Measurements from ENCODE around the gene GNPDA1.
"Not testable (repeated sequence)": the region's sequence is repeated elsewhere in the genome, so short reads cannot be mapped to it uniquely, and the experiment has no call there.

Gene GNPDA1

GRCh38 chr5:142036918-142037317, 24.1 kb upstream of the GNPDA1 start:
- TF ChIP-seq JUND (IDR thresholded peaks at IDR 0.05; ENCODE audit: low read depth): no peak
- DNase-seq (ENCODE audit: low read depth in 1 of 2, low spot score in 1 of 2): no peak
- in situ Hi-C loops (cut with HindIII; ENCODE audit: low pct_unique_long_range_greater_than_20kb, low sequenced_read_pairs): no loop called here

GRCh38 chr5:142034994-142035393, 22.2 kb upstream of the GNPDA1 start:
- TF ChIP-seq JUND (IDR thresholded peaks at IDR 0.05; ENCODE audit: low read depth): no peak
- in situ Hi-C loops (cut with HindIII; ENCODE audit: low pct_unique_long_range_greater_than_20kb, low sequenced_read_pairs): no loop called here
- no peak for DNase-seq (ENCODE audit: low read depth in 1 of 2, low spot score in 1 of 2)

DNA sequence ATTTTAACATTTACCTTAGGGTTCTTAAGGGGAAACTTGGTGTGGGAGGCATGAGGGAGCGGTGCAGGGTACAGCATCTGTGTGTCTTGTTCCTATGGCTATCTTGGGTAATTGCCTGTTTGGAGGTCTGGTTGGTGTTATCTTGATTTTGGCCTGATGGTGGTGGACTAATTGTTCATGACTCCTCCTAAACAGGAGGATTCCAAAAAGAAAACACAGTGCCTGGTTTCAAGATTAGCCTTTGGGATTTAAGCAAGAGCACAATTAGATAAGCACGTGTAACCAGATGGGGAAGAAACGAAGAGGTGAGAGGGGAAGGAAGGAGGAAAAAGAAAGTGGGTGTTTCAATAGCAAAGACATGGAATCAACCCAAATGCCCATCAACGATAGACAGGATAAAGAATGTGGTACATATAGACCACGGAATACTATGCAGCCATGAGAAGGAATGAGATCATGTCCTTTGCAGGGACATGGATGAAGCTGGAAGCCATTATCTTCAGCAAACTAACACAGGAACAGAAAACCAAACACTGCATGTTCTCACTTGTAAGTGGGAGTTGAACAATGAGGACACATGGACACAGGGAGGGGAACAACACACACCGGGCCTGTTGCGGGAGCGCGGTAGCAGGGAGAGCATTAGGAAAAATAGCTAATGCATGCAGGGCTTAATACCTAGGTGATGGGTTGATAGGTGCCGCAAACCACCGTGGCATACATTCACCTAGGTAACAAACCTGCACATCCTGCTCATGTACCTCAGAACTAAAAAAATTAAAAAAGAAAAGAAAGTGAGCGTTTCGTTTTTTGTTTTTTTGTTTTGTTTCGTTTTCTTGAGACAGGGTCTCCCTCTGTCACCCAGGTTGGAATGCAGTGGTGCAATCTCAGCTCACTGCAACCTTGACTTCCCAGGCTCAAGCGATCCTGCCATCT, 21.1 kb upstream of the GNPDA1 start:
- in situ Hi-C loops (cut with HindIII; ENCODE audit: low pct_unique_long_range_greater_than_20kb, low sequenced_read_pairs); DNase-seq (ENCODE audit: low read depth in 1 of 2, low spot score in 1 of 2): not testable (repeated sequence)

- in situ Hi-C loops (cut with HindIII; ENCODE audit: low pct_unique_long_range_greater_than_20kb, low sequenced_read_pairs): no loop called here
- DNase-seq (ENCODE audit: low read depth in 1 of 2, low spot score in 1 of 2): no peak
Observed at GRCh38 chr5:142032747-142033631, 20.2 kb upstream of the GNPDA1 start.

DNA sequence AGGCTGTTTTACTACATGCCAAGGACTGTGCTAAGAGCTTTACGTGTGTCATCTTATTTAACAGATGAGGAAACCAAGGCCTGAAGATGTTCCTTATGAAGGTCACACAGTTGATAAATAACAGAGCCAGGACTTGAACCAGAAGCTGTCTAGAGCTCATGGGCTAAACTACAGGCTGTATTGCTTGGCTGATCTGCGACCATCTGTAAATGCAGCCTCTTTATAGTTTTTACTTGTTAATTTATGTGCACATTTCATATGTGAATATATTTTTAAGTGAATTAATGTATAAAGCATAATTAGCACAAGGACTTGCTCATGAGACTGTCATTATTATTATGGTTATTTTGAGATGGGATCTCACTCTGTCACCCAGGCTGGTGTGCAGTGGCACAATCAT, 19.3 kb upstream of the GNPDA1 start:
- DNase-seq (ENCODE audit: low read depth in 1 of 2, low spot score in 1 of 2): no peak
- TF ChIP-seq JUND (IDR thresholded peaks at IDR 0.05; ENCODE audit: low read depth): no peak
- in situ Hi-C loops (cut with HindIII; ENCODE audit: low pct_unique_long_range_greater_than_20kb, low sequenced_read_pairs): no loop called here

More at GRCh38 chr5:142032747-142033631, 20.2 kb upstream of the GNPDA1 start:
- no peak for TF ChIP-seq JUND (IDR thresholded peaks at IDR 0.05; ENCODE audit: low read depth)

GRCh38 chr5:142025637-142026036, 12.8 kb upstream of the GNPDA1 start:
- in situ Hi-C loops (cut with HindIII; ENCODE audit: low pct_unique_long_range_greater_than_20kb, low sequenced_read_pairs): no loop called here
- no peak for TF ChIP-seq JUND (IDR thresholded peaks at IDR 0.05; ENCODE audit: low read depth)
- DNase-seq (ENCODE audit: low read depth in 1 of 2, low spot score in 1 of 2): no peak

DNA sequence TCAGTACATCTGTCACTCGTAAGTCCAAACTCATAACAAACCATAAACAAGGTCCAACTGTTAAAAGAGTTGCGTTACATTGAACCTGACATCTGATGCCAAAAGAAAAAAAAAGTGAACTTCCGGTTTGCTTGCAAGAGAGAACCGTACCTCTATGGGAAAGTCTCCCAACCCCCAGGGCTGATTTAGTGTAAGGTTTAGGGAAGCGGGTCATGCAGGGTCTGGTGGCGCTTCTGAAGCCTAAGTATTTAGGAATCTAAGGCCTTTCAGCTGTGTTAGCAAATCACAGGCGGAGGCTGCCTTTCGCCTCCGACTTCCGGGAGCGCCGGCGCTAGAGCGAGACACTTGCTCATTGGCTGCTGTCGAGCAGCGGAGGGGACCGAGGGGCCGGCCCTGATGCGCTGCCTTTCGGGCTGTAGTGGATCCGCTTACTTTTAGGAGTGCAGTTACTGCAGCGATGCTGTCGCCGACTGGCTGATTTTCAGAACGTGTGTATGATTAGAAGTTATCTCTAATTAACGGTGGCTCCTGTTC, 12.0 kb upstream of the GNPDA1 start:
- in situ Hi-C loops (cut with HindIII; ENCODE audit: low pct_unique_long_range_greater_than_20kb, low sequenced_read_pairs): no loop called here
- DNase-seq (ENCODE audit: low read depth in 1 of 2, low spot score in 1 of 2): peak; percentile 82 to 87
- no peak for TF ChIP-seq JUND (IDR thresholded peaks at IDR 0.05; ENCODE audit: low read depth)

DNA sequence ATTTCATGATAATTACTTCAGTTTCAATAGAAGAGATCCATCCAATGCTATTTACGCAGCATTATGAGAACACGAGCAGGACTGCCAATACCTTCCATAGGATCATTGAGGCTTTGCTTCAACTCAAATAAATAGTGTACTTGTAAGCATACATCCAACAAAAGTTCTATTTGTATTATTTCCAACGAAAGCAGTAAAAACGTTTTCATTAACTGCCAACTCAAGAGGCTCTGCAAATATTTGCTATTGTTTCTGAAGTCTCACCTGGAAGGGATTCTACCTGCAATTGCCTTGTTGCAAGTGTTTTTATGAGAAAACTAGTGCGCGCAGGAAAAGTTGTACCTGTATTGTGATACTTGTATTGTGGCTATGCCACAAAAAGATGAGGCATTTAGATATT, 11.0 kb upstream of the GNPDA1 start:
- TF ChIP-seq JUND (IDR thresholded peaks at IDR 0.05; ENCODE audit: low read depth): no peak

GRCh38 chr5:142020122-142020659, 7.4 kb upstream of the GNPDA1 start:
- in situ Hi-C loops (cut with HindIII; ENCODE audit: low pct_unique_long_range_greater_than_20kb, low sequenced_read_pairs): no loop called here
- TF ChIP-seq JUND (IDR thresholded peaks at IDR 0.05; ENCODE audit: low read depth): no peak
- DNase-seq (ENCODE audit: low read depth in 1 of 2, low spot score in 1 of 2): no peak

More for the DNA sequence above, 11.0 kb upstream of the GNPDA1 start:
- DNase-seq (ENCODE audit: low read depth in 1 of 2, low spot score in 1 of 2): no peak
- in situ Hi-C loops (cut with HindIII; ENCODE audit: low pct_unique_long_range_greater_than_20kb, low sequenced_read_pairs): no loop called here

DNA sequence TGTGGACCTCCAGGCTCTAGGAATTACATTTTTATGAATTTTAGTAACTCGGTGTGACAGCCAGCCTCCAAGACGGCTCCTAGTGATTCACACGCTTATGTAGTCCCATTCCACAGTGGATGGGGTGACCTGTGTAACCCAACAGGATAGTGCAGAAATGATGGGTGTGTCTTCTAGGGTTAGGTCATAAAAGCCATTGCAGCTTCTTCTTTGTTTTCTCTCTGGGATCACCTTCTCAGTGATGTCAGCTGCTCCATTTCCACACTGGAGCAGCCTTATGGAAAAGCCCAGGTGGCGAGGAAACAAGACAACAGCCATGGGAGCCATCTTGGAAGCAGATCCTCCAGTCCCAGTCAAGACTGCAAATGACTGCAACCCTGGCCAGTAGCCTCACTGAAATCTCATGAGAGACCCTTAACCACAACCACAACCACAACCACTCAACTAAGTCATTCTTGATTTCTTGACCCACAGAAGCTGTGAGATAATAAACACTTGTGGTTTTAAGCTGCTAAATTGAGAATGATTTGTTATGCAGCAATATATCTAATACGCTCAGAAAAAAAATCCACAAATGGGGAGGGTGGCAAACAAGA, 5.1 kb upstream of the GNPDA1 start:
- no peak for TF ChIP-seq JUND (IDR thresholded peaks at IDR 0.05; ENCODE audit: low read depth)
- in situ Hi-C loops (cut with HindIII; ENCODE audit: low pct_unique_long_range_greater_than_20kb, low sequenced_read_pairs): no loop called here
- no peak for DNase-seq (ENCODE audit: low read depth in 1 of 2, low spot score in 1 of 2)

DNA sequence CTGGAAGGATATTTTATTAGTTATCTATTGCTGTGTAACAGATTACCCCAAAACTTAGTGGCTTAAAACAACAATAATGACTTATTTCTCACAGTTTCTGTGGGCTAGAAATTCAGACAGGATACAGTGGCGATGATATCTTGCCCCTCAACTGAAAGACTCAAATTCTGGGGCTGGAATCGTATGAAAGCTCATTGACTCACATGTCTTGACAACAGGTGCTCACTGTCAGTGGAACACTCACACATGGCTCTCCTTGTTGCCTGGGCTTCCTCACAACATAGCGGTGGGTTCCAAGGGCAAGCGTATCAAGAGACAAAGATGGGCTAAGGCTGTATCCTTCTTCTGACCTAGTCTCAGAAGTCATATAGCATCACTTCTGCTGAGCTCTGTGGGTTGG, 3.7 kb upstream of the GNPDA1 start:
- no peak for TF ChIP-seq JUND (IDR thresholded peaks at IDR 0.05; ENCODE audit: low read depth)
- DNase-seq (ENCODE audit: low read depth in 1 of 2, low spot score in 1 of 2): no peak
- in situ Hi-C loops (cut with HindIII; ENCODE audit: low pct_unique_long_range_greater_than_20kb, low sequenced_read_pairs): no loop called here
